ENCODE results near the gene DYNLRB1.
A peak's percentile ranks its signal among the peaks of the same experiment; 100 is the strongest.

DYNLRB1 gene

GRCh38 chr20:34553366-34553867 is 37.2 kb downstream of the DYNLRB1 start:
- DNase-seq (ENCODE audit: low read depth in 1 of 2, low spot score in 1 of 2): no peak

- DNase-seq (ENCODE audit: low read depth in 1 of 2, low spot score in 1 of 2): no peak
Measured at GRCh38 chr20:34557936-34558319, 41.7 kb downstream of the DYNLRB1 start.

DNA sequence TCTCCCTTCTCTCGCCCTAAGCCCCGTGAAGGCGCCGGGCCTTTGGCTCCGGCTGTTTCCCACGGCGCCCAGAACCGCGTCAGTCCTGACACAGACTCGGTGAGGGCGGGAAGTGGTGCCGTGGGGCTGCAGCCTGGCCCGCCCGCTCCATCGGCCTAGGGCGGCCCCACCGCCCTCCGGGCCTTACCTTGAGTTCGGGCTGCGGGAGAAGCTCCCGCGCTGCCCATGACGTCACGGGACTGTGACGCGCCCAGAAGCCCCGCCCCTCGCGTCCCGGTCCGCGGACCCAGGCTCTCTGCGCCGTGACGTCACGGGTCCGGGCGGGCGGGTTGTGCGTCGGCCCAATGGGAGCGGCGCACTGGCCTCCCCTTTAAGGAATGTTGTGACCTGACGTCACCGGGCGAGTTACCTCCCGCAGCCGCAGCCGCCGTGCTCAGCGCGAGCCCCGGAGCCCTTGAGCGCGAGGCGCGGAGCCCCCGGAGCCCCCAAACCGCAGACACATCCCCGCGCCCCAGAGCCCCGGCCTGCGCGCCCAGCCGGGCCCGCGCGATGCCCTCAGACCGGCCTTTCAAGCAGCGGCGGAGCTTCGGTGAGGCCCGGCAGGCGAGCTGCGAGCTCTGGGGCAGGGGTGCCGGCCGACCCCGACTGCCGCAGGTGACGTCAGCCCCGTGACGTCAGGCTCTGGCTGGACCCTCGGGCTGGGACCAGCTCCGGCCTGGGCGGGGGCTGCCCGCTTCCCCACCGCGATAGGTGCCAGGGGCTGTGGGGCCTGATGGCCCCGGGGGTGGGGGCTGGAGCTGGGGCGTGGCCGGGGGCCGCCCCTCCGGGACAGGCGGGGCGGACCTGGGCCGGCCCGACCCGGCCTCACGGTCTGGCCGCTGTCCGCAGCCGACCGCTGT is 42.3 kb downstream of the DYNLRB1 start, which contains the start of gene MAP1LC3A:
MAP1LC3A (plus strand) TSS at position 399 of the 899 bp plus-strand sequence; CDS start at position 550, 151 bp downstream.
- peak; percentile 83 to 90 for DNase-seq (ENCODE audit: low read depth in 1 of 2, low spot score in 1 of 2)

DNA sequence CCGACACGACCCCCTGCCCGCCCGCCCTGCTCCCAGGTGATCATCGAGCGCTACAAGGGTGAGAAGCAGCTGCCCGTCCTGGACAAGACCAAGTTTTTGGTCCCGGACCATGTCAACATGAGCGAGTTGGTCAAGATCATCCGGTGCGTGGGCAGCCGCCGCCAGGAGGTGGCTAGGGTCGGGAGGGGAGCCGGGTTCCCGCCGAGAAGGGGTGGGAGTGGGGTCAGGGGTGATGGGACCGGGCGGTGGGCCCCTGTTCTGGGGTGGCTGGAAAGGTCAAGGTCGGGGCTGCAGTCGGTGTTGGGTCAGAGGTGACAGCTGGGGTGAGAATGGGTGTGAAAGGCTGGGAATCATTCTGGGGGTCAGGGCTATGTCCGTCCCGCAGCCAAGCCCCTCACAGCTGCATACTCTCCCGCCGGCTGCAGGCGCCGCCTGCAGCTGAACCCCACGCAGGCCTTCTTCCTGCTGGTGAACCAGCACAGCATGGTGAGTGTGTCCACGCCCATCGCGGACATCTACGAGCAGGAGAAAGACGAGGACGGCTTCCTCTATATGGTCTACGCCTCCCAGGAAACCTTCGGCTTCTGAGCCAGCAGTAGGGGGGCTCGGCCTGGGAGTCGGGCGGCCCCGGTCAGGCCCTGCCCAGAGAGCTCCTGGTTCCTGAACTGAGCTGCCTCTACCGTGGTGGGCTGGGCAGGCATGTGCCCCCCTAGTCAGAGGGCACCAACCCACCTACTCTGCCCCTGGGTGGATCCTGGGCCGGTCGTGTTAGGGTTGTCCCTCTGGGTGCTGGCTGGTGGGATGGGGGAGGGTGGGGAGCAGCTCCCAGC is 43.3 kb downstream of the DYNLRB1 start:
- no peak for DNase-seq (ENCODE audit: low read depth in 1 of 2, low spot score in 1 of 2)

DNA sequence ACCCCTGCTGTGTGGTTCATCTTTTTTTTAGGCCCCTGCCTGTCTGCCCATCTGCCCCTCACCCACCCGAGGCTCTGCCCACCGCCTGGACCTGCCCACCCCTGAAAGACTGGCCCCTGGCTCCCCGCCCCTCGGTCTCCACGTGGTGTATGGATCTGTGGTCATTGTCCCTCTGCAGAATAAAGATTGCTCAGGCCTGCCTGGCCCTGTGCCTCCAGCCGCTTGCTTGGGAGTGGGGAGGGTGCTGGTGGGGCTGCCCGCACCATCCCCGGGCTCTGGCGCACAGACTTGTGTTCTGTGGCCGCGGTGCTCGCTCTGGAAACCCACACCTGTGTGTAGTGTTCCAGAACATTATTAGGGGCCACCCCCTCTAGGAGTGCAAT is 43.9 kb downstream of the DYNLRB1 start:
- no peak for DNase-seq (ENCODE audit: low read depth in 1 of 2, low spot score in 1 of 2)

DNA sequence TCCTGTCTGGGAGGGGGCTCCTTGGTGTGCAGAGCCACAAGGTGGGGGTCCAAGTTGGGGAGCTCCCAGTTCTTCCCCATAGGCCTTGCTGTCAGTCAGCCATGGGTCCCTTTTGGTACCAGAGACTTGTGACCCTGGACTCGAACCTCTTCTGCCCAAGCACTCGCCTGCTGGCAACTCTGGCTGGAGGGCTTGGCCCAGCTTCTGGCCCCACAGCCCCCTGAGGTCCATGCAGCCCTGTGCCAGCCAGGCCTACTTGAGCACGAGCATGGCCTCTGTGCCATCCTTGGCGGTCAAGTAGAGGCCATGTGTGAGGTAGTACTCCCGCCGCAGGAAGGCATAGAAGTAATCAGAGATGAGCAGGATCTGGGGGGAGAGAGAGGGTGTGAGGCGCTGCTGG is 44.4 kb downstream of the DYNLRB1 start:
- DNase-seq (ENCODE audit: low read depth in 1 of 2, low spot score in 1 of 2): no peak

DNA sequence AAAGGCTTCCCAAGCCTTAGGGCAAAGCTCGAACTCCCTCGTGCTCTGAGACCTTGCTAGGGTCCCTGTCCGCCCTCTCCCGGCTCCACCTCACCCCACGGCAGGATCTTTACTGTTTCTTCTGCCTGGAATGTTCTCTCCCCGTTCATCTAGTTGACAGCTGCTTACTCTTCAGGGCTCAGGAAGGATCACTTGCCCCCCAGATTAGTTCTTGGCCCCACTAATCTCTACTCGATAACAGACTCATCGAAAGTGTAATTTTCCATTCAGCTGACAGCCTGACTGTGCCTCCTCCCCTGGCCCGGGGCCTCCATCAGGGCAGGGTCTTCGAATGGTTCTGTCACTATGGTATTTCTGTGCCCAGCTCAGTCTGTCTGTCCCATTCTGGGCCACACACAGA is 45.4 kb downstream of the DYNLRB1 start:
- DNase-seq (ENCODE audit: low read depth in 1 of 2, low spot score in 1 of 2): no peak

DNA sequence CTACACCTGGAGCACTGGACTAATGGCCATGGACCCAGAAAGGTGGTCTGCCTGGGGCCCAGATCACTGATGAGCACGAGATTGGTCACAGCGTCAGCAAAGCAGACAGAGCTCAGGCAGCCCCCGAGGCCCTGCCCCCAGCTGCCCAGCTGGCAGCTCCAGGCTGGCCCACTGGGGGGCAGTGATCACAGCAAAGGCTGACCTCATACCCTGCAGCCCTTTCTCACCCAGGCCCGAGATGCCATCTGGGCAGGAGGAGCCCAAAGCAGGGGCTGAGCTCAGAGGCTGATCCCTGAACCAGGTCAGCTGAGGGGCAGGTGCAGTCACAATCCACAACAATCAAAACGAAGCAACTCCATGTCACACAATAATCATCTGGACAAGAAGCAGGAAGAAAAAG is 46.4 kb downstream of the DYNLRB1 start:
- no peak for DNase-seq (ENCODE audit: low read depth in 1 of 2, low spot score in 1 of 2)

GRCh38 chr20:34564833-34565232 is 48.6 kb downstream of the DYNLRB1 start:
- no peak for DNase-seq (ENCODE audit: low read depth in 1 of 2, low spot score in 1 of 2)

DNA sequence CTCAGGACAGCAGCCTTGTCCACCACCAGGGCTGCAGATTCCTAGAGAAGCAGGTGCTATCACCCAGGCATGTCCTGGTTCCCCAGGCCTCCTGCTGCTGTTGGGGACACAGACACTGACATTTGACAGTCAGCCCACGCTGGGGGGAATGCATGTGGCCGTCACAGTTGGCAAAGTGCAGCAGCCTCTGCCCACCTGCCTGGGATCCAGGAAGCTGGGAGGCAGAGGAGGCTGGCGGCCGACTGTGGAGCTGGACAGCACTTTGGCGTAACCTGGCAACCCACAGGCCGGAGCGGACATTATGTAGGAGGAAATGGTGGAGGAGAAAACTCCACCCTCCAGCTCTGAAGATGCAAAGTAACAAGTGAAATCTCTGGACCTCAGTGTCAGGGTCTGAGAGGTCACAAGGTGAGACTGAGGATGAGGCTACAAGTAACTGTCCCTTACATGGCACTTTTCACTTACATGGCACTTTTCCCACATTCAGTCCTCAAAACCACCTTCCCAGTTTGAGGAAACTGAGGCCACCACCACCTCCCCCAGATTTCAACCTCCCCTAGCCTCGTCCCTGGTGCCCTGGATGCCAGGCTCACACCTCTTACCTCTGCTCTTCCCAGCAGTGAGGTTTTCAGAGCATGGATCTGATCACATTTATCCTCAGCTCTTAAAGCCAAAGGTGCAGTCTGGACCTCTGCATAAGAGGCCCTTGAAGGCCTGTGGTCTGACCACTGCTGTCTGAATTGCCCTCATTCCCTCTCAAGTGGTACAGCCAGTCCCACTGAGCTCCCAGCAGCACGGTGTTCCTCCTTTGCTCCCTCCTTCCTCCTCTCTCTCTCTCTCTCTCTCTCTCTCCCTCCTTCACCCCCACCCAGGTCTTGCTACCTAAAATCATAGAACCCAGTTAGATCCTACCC is 51.0 kb downstream of the DYNLRB1 start:
- DNase-seq (ENCODE audit: low read depth in 1 of 2, low spot score in 1 of 2): no peak

GRCh38 chr20:34567892-34568865 is 52.0 kb downstream of the DYNLRB1 start:
- DNase-seq (ENCODE audit: low read depth in 1 of 2, low spot score in 1 of 2): no peak

GRCh38 chr20:34569598-34569997 is 53.4 kb downstream of the DYNLRB1 start:
- no peak for DNase-seq (ENCODE audit: low read depth in 1 of 2, low spot score in 1 of 2)

DNA sequence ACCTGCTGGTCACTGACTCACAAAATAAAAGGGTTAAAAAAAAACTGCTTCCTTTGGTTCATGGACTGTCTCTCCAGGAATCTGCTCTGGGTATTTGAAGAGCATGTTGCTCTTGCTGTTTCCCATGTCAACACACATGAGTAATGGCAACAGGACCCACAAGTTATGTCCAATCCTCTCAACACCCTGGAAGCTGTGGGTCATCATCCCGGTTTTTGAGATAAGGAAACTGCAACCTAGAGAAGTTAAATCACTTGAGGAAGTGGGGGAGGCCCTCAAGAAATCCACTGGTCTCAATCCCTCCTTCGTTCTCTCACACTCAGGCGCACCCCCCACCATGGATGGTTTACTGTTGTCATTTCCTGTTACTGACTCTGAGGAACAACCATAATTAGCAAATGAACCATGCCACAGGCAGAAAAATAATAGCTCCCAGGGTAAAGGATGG is 54.7 kb downstream of the DYNLRB1 start:
- no peak for DNase-seq (ENCODE audit: low read depth in 1 of 2, low spot score in 1 of 2)

DNA sequence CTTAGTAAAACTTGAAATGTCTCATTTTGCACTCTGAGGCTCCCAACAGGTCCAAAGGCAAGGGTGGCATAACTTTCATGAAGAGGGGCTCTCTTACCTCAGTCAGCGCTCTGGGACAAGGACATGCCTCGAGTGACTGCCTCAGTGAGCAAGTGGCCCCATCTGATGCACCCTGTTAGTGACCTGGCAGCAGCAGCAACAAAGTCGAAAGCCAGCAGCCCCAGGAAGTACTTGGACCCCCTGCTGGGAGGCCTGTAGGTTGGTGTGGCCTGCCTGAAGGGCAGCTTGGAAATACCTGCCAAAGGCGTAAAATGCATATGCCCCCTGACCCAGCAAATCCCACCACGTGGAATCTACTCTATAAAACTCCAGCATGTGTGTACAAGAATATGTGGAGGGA is 55.5 kb downstream of the DYNLRB1 start:
- no peak for DNase-seq (ENCODE audit: low read depth in 1 of 2, low spot score in 1 of 2)

DNA sequence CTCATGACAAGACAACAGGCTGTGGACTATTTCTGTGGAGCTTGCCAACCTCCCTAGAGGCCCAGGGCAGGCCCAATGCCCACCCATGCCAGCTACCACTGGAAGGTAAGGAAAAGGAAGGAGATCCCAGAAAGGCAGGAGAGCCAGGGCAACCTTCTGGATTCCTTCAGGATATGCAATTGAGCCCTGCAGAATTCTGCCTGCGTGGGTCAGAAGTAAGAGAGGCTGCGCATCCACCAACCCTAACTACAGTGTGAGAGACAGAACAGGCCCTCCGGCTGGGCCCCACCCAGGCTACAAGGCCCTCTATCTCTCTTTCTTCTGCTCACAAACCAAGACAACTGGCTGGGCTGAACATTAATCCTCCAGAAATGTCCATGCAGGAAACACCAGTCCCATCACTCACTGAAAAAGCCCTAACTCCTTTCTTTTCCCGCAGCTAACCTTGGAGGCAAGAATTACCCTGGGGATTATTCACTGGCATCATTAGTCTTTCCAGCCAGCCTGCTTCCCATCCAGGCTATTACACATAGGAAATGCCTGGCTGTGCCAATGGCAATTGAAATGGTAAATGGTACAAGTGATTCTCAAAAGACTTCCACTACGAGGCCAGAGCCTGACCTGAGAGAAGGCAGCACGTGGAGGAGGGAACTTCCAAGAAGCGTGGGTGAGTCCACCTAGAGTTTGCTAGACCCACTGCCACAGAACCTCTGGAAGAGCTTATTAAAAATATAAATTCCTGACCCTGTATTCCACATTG is 57.5 kb downstream of the DYNLRB1 start:
- DNase-seq (ENCODE audit: low read depth in 1 of 2, low spot score in 1 of 2): no peak

DNA sequence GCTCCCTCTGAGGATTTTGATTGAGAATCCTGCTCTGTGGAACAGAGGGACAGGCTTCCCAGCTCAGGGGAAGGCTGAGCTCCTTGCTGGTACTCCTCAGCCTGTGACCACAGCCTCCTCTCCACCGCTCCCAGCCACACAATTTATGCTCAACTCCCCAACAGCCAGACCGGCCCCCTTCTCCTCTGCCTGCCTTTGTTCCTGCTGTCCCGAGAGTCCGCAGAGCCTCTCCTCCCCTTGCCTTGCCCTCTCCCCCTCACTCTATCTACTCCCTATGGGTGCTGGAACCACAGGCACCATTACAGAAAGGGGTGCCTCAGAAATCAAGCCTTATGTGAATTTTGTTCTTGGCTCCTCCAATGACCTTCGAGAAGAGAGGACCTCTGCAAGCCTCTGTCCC is 58.2 kb downstream of the DYNLRB1 start:
- DNase-seq (ENCODE audit: low read depth in 1 of 2, low spot score in 1 of 2): no peak

DNA sequence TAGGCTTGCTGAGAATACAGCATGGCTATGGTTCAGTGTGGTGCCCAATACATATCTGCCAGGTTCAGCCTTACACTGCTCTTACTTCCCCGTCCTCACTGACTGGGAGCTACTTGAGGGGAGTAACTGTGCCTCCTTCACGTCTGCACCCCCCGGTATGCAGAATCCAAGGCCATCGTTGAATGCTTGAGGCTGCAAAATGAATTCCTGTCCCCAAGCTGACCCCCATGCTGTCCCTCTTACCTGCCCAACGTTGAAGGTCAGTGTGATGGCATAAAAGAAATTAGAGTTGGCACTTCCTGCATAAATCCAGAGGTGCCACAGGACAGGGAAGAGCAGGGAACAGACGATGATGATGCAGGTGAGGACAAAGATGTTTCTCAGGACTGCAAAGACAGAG is 58.6 kb downstream of the DYNLRB1 start:
- no peak for DNase-seq (ENCODE audit: low read depth in 1 of 2, low spot score in 1 of 2)

- DNase-seq (ENCODE audit: low read depth in 1 of 2, low spot score in 1 of 2): no peak
Measured at GRCh38 chr20:34575271-34575670, 59.0 kb downstream of the DYNLRB1 start.

GRCh38 chr20:34575756-34576155 is 59.5 kb downstream of the DYNLRB1 start:
- DNase-seq (ENCODE audit: low read depth in 1 of 2, low spot score in 1 of 2): no peak

Data from activated CD4-positive, alpha-beta T cell treated with anti-CD3 and anti-CD28 coated beads, Interleukin-2, amount 50 U/mL, for 24 hours (primary cell).